ENCODE results near the gene MRPL40. TPM values are rescaled to one million over a fixed set of nuclear protein-coding genes. Genes with fewer than 3 reads are reported as not detected.
A peak's percentile ranks its signal among the peaks of the same experiment; 100 is the strongest.

The MRPL40 gene
- total and polyA plus RNA-seq, 2 donors (not counting 1 experiment from before 2014, with no cell fraction given): 12.5 to 21.9 TPM

DNA sequence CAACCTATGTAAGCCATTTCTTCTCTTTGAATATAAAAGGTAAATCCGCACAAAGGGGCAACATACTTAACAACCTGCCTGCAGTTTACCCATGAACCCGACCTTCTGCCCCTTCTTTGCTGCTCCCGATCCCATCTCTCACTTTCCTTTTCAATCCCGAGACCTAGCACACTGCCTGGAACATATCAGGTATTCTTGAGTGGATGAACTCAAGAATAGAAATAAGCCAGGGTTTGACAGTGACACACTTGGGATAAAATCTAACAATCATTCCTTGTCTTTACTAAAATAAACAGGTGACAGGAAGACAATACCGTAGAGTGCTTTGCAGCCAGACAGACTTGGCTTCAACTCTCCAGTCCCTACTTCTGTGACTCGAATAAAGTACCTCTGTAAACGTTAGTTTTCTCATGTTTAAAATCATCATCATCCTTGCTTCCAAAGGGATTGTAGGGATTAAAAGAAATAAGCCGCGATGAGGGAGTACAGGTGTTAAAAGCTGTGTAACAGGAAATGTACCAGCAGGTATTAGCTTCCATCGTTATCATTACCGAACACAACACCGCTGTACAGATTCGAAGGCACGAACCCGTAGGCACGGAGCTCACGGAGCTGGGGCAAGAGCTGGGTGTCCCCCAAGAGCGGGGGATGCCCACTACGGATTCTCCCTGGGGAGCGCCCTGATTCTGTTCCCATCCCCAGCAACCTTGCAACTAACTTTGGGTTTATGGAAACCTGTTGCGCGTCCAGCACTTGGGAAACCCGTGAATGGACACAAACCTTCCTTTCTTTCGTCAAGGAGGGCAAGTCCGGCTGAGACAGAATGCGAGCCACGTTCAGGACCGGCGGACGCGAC, 45.9 kb downstream of the MRPL40 start:
- H3K27me3 Mint-ChIP-seq: no peaks in the 10 kb centered on the region
- Histone ChIP-seq H3K9ac (ENCODE audit: low read length) (peak overlapping the region; percentile 98), H3K9me3 (ENCODE audit: control extremely low read depth in 1 of 3, control insufficient read depth in 2 of 3, insufficient read depth in 1 of 3, low read length in 2 of 3) (no peaks in the 10 kb centered on the region), H3K36me3 (replicated peaks in 1 of 2; ENCODE audit: control extremely low read depth in 1 of 2, control insufficient read depth in 1 of 2, extremely low read depth in 1 of 2, insufficient read depth in 2 of 2, low read length in 1 of 2) (peaks cover 4 to 20% of the 10 kb centered on the region in 2 experiments), H2AFZ (ENCODE audit: insufficient read depth, low read depth, low read length, poor library complexity, severe bottlenecking) (peak overlapping the region; percentile 92), H3K27me3 (replicated peaks in 1 of 4; ENCODE audit: control extremely low read depth in 1 of 4, control insufficient read depth in 3 of 4, insufficient read depth in 4 of 4, low read length in 3 of 4) (no peaks in the 10 kb centered on the region), H3K4me3 (ENCODE audit: control extremely low read depth in 1 of 5, extremely low read depth in 1 of 5, insufficient read depth in 1 of 5, low read depth in 2 of 5, low read length in 4 of 5) (peak overlapping the region; percentile 66 to 84 (median 83)), H3K4me1 (ENCODE audit: control insufficient read depth in 2 of 2, insufficient read depth in 2 of 2, low read length in 2 of 2) (peaks cover 16 to 20% of the 10 kb centered on the region in 2 donors), H3K27ac (ENCODE audit: low read length in 2 of 2) (peak overlapping the region; percentile 98 to 100), H3K4me2 (replicated peaks; ENCODE audit: low read depth, low read length, poor library complexity, severe bottlenecking) (peak overlapping the region; percentile 92), H3K79me2 (ENCODE audit: control insufficient read depth, insufficient read depth, low read length) (peaks cover 52% of the 10 kb centered on the region), H4K20me1 (ENCODE audit: control insufficient read depth, insufficient read depth, low read length, poor library complexity, severe bottlenecking) (peaks cover 27% of the 10 kb centered on the region)
- no peak for ATAC-seq (ENCODE audit: low read depth)
- DNase-seq: no peak
- TF ChIP-seq, protein P1, sequence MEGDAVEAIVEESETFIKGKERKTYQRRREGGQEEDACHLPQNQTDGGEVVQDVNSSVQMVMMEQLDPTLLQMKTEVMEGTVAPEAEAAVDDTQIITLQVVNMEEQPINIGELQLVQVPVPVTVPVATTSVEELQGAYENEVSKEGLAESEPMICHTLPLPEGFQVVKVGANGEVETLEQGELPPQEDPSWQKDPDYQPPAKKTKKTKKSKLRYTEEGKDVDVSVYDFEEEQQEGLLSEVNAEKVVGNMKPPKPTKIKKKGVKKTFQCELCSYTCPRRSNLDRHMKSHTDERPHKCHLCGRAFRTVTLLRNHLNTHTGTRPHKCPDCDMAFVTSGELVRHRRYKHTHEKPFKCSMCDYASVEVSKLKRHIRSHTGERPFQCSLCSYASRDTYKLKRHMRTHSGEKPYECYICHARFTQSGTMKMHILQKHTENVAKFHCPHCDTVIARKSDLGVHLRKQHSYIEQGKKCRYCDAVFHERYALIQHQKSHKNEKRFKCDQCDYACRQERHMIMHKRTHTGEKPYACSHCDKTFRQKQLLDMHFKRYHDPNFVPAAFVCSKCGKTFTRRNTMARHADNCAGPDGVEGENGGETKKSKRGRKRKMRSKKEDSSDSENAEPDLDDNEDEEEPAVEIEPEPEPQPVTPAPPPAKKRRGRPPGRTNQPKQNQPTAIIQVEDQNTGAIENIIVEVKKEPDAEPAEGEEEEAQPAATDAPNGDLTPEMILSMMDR (IDR thresholded peaks at IDR 0.05): no peak
- no peak for TF ChIP-seq EZH2 (IDR thresholded peaks at IDR 0.05; ENCODE audit: borderline replicate concordance, insufficient read depth, low read depth, low read length, poor library complexity, severe bottlenecking)
- peaks cover 23% of the 10 kb centered on the region for H3K4me1 Mint-ChIP-seq
- H3K9me3 Mint-ChIP-seq (ENCODE audit: insufficient read depth): no peaks in the 10 kb centered on the region
- intact Hi-C loops (cut with micrococcal nuclease): loop anchor here (2.0 kb wide), 1 partner anchor 145 kb away; no protein-coding TSS in a partner anchor
- WGBS (ENCODE audit: insufficient coverage): 0% methylated on average over 21 of the region's 31 CpGs
- peak overlapping the region; percentile 67 for H3K27ac Mint-ChIP-seq
- CTCF ChIA-PET: interaction anchor here (0.7 to 5.5 kb wide), 15 partner anchors 15 to 370 kb away, joined by 3 to 29 read pairs (median 3); partner anchors contain the start of genes C22orf39, CLTCL1, ESS2 and SLC25A1
- peak overlapping the region; percentile 98 for H3K4me3 Mint-ChIP-seq
- POLR2A ChIA-PET: interaction anchor here (1.2 to 2.2 kb wide), 3 partner anchors 44 to 46 kb away, joined by 4 to 18 read pairs (median 6); partner anchors contain the start of genes HIRA and MRPL40
